HG02852 (cell line): ENCODE measurements around the gene CD3D.

ENCODE experiments used
- ATAC-seq: cut with Tn5 transposase; IDR thresholded peaks from one replicate; pipeline ENCODE4 v1.9.1; 2021; ENCODE audit warnings: mild to moderate bottlenecking, moderate library complexity; ENCODE audit not compliant: unreplicated experiment

Gene CD3D

GRCh38 chr11:118304568-118305248 lies 37.8 kb downstream of the CD3D start, which contains the start of gene CD3E:
Gene CD3E (plus strand): TSS chr11:118304730. CDS start chr11:118304953, 223 bp downstream.
- ATAC-seq, result no peak

GRCh38 chr11:118304227-118304567 lies 38.3 kb downstream of the CD3D start:
- no peak for ATAC-seq

GRCh38 chr11:118301600-118302195 lies 40.8 kb downstream of the CD3D start:
- ATAC-seq, result no peak

GRCh38 chr11:118295815-118296454 lies 46.6 kb downstream of the CD3D start:
- no peak for ATAC-seq

GRCh38 chr11:118295199-118295598 lies 47.3 kb downstream of the CD3D start:
- ATAC-seq, result no peak

GRCh38 chr11:118294053-118294452 lies 48.5 kb downstream of the CD3D start:
- no peak for ATAC-seq

GRCh38 chr11:118291477-118292135 lies 50.9 kb downstream of the CD3D start:
- no peak for ATAC-seq

- ATAC-seq, result no peak
Measured at GRCh38 chr11:118290923-118291322, 51.6 kb downstream of the CD3D start.

- ATAC-seq, result no peak
Measured at GRCh38 chr11:118289401-118289800, 53.1 kb downstream of the CD3D start.
